SIG-M5 (cell line): ENCODE data around the gene SEC11C.

ENCODE experiments used
- DNase-seq: peaks from one replicate; lab custom pipeline; 2025; lab: John Stamatoyannopoulos, UW

SEC11C gene

GRCh38 chr18:59144483-59144882, 4.8 kb downstream of the SEC11C start:
- no peak for DNase-seq

DNA sequence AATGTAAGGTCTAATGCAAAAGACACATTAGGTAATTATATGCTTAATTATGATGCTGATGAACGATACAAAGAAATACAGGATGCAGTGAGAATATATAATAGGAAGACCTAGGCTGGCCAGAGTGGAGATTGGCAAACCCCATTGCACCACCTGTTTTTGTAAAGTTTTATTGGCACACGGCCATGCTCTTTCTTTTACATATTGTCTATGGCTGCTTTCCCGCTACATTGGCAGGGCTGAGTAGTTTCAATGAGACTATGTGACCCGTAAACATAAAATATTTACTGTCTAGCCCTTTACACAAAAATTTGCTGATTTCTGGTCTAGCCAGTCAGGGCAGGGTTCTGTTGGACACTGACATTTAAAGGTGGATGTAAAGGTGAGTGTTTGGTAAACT, 5.4 kb downstream of the SEC11C start:
- DNase-seq = no peak

DNA sequence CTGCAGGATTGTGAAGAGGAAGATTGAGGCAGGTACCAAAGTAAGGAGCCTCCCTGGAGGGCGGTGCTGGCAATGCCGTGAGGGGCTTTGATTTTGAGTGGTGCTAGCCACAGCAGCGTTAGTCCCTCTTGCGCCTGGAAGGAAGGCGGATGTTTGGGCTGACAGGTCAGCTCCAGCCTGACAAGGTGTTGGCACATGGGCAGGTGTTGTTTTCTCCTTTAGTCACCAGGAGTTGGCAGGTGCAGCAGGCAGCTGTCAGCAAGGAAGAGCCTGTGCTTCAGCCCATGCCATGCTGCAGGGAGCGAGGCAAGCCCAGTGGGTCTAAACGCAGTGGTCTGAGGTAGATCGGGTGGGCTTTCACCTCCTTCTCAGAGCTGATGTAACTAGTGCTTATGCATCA, 8.5 kb downstream of the SEC11C start:
- no peak for DNase-seq

DNA sequence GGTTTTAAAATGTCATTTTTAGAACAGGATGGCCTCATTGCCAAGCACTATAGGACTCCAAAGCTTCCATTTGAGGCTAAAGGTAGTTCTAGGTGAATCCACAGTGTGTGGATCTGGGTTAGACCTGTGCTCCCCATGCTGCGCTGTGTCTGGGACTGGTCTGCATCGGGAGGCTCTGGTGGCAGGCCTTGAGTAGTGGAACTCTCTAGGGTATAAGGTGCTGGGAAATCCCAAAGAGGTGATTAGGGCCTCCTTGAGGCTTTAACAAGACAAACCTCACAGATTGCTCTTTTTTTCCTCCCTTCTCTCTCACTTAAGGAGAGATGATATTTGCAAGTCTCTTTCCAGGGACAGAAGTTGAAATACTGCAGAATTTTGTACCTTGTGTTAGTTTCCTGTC, 9.3 kb downstream of the SEC11C start:
- DNase-seq = no peak

GRCh38 chr18:59149416-59149815, 9.7 kb downstream of the SEC11C start:
- no peak for DNase-seq

- DNase-seq = no peak
Observed at GRCh38 chr18:59150236-59150635, 10.6 kb downstream of the SEC11C start.

DNA sequence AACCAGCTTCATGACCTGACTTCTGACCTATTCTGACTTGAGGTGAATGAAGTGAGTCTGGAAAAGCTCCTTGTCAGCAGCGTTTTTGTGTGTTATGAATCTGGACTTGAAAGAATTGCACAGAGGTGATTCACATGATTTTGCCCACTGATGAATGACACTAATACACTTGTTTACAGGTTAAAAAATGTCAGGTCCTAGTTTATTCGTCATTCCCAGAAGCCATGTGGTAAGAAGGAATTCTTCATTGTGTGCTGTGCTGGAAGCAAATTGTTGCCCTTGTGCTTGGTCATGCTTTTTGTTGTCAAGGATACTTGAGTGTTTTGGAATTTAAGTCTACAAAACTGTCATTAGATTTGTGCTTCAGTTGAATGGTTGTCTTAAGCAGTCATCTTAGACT, 15.5 kb downstream of the SEC11C start:
- no peak for DNase-seq

DNA sequence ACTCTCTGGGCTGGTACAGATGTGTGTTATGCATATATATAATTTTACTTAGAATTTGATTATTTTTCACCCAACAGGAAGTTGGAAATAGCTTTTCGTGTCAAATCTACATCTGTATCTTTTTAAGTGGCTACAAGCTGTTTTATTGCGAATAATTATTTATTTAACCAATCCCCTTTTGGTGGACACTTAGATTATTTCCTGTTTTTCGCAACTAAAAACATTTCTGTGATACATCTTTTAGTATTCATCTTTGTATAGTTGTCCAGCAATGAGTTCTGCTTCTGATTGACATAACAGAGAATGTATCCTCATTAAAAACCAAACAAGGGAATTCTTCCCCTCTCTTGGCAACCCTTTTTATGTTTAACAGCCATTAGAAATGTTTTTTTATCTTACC, 16.6 kb downstream of the SEC11C start:
- DNase-seq = no peak

DNA sequence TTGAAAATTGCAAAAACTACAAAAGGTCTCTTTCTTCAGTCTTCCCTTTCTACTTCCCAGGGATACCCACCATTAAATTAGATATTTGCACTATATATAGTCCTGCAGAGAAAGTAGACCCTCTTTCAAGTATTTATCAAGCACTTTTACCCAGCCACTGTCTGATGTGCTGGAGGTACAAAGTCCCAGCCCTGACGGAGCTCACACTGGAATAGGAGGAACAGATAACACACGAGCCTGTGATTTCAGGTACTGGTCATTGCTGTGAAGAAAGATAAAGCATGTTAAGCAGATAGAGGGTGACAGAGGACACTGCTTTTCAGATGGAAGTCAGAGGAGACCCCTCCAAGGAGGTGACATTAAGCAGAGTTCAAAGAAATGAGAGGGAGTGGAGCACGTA, 19.6 kb downstream of the SEC11C start:
- DNase-seq = no peak

GRCh38 chr18:59159986-59160385, 20.3 kb downstream of the SEC11C start:
- DNase-seq = no peak

DNA sequence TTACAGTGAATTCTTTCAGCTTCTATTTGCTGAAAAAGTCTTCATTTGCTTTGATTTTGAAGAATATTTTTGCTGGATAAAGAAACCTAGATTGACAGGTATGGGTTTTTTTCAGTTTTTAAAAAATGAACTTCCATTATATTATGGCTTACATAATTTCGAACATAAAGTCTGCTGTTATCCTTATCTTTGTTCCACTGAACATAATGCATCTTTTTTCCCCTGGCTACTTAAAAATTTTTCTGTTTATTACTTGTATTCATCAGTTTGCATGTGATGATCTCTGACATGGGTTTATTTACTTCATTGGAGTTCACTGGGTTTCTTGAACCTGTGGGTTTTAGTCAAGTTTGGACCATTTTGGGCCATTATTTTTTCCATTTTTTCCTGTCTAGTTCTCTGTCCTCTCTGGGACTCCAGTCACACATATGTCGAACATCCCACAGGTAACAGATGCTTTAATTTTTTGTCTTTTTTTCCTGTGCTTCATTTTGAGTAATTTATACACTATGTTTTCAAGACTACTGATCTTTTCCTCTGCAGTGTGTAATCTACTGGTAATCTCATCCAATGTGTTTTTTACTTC, 33.1 kb downstream of the SEC11C start:
- DNase-seq = no peak

DNA sequence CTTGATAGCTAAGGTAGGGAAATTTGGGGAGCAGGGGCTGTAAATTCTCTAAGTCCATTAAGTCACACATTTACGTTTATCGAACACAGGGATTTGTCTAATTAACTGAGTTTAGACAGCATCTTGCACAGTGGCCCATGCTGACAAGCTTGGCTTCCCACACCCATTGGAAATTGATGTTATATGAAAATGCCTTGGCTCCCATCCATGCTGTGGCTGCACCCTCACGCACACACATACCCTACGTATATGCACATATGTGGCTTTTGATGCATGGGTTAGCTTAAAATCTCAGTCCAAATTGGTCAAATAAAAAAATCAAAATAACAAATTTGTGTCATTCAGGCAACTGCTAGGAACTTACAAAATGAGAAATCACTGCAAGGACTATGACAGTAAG, 37.8 kb downstream of the SEC11C start:
- DNase-seq = no peak

GRCh38 chr18:59180150-59180845, 40.6 kb downstream of the SEC11C start:
- DNase-seq = no peak

- DNase-seq = no peak
Observed at GRCh38 chr18:59182673-59183072, 43.0 kb downstream of the SEC11C start.

GRCh38 chr18:59189008-59189407, 49.3 kb downstream of the SEC11C start:
- no peak for DNase-seq

- DNase-seq = no peak
Observed at GRCh38 chr18:59189746-59190145, 50.1 kb downstream of the SEC11C start.

DNA sequence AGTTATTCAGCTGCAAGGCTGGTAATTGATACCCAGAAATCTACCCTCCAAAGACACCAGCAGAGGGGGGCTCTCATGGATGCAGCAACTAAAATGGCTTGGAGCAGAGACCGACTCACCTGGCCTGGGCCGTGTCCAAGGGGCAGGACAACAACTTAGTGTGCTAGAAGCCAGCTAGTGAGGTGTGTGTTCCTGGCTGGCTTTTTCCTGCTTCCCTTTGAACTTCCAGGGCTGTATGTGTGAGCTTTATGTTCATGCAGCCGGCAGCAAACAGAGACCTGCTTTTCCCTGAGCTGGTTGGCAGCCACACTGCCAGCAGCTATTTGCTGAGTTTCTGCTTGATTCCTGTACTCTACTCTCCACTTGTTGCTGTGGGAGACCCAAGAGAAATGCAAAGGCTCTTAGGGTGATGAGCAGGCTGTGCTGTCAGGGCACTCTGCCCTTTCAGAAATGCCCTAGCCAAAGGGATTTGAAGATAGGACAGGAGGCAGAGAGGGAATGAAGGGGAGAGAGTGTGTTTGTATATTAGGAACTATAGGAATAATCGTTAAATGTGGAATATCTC, 56.6 kb downstream of the SEC11C start:
- DNase-seq = no peak

DNA sequence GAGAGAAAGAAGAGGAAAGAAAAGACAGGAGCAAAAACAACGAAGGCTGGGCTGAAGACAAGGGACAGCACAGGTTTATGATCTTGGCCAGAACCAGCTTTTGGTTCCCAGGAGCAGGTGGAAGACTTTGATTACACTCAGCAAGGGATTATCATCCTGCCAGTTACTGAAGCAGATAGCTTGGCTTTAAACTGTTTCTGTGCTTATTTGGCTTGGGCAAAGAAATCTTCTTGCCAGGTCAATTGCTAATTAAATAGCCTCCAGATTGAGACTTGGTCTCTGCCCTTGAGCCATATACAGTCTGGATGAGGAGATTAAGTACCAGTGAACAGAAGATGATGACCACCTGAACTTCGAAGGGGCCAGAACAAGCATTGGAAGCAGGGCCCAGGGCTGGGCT, 58.0 kb downstream of the SEC11C start:
- no peak for DNase-seq

- no peak for DNase-seq
Observed at GRCh38 chr18:59198215-59198614, 58.5 kb downstream of the SEC11C start.

DNA sequence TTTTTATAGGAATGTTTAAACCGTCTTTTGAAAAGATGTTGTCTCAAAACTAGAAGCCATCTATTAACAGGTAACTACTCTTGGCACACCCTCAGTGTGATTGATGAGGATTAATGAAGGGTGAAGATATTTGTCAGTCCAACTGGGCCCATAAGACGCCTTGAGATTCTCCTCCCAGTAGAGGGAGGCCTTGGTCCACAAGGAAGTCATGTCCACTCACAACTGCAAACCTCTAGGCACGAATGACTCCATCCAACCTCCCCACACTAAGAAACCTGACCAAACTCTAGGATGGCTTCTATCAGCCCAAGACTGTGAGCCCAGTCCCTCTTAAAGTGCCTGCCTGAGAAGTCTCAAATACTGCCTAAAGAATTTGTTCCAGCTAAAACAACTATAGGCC, 61.1 kb downstream of the SEC11C start:
- no peak for DNase-seq

GRCh38 chr18:59202258-59202820, 62.7 kb downstream of the SEC11C start:
- DNase-seq = no peak

DNA sequence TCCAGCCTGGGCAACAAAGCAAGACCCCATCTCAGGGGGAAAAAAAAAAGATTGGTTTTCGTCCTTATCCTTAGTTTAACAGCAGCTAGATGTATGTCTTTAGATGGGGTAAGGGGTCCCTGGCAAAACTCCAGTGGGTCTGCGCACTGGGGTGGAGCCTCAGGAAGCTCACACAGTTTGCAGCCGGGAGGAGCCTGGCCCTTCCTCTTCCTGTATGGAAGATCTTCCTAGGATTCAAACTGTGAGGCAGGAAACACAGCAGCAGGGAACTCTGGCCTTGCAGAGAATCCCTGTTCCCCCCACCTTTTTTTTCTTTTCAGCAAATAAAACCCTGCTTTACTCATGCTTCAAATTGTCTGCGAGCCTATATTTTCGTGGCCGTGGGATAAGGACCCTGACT, 67.8 kb downstream of the SEC11C start:
- no peak for DNase-seq
